ENCODE data around the gene PPP3CB. TPM values are rescaled to one million over a fixed set of nuclear protein-coding genes. Genes with fewer than 3 reads are reported as not detected.

PPP3CB gene
- total RNA-seq, 1 experiment from 2014 or later: 34.0 TPM

Other genes with a start within 250 kb of the PPP3CB start
- 44.8 and 45.6 TPM in 2 replicates for gene DNAJC9, start 248.8 kb downstream of the PPP3CB start, total RNA-seq (2021)
- gene MRPS16, start 243.4 kb downstream of the PPP3CB start, total RNA-seq (2021): 148 and 175 TPM in 2 replicates
- 3.1 and 4.1 TPM in 2 replicates for gene CFAP70, start 137.2 kb downstream of the PPP3CB start, total RNA-seq (2021)
- gene ANXA7, start 82.0 kb downstream of the PPP3CB start, total RNA-seq (2021): 149 and 154 TPM in 2 replicates
- gene MSS51, start 62.5 kb downstream of the PPP3CB start, total RNA-seq (2021): 2.4 and 3.3 TPM in 2 replicates
- 38.3 and 52.4 TPM in 2 replicates for gene USP54, start 95.3 kb upstream of the PPP3CB start, total RNA-seq (2021)
- gene MYOZ1, start 145.4 kb upstream of the PPP3CB start, total RNA-seq (2021): 0.22 and 0.75 TPM in 2 replicates
- gene SYNPO2L, start 160.0 kb upstream of the PPP3CB start, total RNA-seq (2021): 0.76 and 1.2 TPM in 2 replicates
- gene AGAP5, start 202.1 kb upstream of the PPP3CB start, total RNA-seq (2021): 13.4 and 14.0 TPM in 2 replicates
- 83.1 and 105 TPM in 2 replicates for gene SEC24C, start 248.3 kb upstream of the PPP3CB start, total RNA-seq (2021)

Data from PC-9 (cell line).